GM12875 (cell line): ENCODE data around the gene STK11.

Experiments
- H3K4me3 ChIP-seq: one replicate; pipeline ENCODE4 v1.5.1; 2011; ENCODE audit warnings: low read depth, low read length, control low read depth
- TF ChIP-seq, protein P1 (sequence below): IDR thresholded peaks from 2 replicates; pipeline ENCODE4 v1.5.1; 2011; ENCODE audit warnings: low read depth, mild to moderate bottlenecking, control low read depth, inconsistent platforms, low read length, moderate library complexity, borderline replicate concordance; ENCODE audit not compliant: insufficient read depth

The STK11 gene

GRCh38 chr19:1235625-1236538, 30.3 kb downstream of the STK11 start:
- no peak overlapping the region for H3K4me3 ChIP-seq
- TF ChIP-seq, protein P1, sequence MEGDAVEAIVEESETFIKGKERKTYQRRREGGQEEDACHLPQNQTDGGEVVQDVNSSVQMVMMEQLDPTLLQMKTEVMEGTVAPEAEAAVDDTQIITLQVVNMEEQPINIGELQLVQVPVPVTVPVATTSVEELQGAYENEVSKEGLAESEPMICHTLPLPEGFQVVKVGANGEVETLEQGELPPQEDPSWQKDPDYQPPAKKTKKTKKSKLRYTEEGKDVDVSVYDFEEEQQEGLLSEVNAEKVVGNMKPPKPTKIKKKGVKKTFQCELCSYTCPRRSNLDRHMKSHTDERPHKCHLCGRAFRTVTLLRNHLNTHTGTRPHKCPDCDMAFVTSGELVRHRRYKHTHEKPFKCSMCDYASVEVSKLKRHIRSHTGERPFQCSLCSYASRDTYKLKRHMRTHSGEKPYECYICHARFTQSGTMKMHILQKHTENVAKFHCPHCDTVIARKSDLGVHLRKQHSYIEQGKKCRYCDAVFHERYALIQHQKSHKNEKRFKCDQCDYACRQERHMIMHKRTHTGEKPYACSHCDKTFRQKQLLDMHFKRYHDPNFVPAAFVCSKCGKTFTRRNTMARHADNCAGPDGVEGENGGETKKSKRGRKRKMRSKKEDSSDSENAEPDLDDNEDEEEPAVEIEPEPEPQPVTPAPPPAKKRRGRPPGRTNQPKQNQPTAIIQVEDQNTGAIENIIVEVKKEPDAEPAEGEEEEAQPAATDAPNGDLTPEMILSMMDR: no peak

DNA sequence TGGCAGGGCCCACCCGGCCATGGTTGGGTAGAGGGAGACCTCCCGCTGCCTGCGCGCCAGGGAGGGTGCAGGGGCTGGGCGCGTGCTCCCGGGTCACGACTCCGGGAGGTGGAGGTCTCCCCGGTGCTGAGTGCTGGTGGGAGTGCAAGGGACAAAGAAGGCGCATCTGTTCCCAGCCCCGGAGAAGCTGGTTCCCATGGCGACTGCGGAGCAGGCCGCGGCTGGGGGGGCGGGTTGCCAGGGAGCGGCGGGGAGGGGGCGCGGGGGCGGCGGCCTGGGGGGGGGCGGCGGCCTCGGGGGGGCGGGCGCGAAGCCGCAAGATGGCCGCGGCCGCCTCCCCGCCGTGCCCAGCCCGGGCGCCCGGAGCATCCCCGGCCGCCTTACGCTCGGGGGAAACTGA, 31.0 kb downstream of the STK11 start:
- H3K4me3 ChIP-seq: no peak overlapping the region
- TF ChIP-seq, protein P1: no peak

DNA sequence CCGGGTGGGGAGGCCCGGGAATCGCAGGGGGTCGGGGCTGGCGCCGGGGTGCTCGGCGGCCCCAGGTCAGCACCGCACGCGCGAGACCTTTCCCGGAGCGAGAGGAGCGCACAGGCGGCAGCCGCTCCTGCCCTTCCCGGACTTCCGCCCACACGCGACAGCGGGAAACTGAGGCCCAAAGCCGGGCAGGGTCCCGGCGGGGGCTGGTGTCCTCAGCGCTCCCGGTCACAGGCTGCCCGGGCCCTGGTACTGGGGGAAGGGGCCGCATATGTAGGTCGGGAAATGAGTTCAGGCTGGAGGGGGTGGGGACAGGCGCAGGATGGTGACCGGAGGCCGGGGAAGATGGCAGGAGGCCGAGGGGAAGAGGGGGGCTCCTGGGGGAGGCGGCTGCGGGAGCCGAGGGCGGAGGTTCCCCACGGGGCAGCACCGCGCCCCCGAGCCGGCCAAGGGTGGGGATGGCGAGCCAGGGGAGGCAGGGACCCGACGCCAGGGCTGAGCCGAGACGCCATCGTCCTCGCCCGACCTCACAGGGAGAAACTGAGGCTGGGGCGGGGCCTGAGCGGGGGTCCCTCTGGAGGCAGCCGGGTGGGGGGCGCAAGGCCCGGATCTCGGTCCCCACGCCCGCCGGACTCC, 31.6 kb downstream of the STK11 start:
- TF ChIP-seq, protein P1: no peak
- peak overlapping the region; percentile 41 for H3K4me3 ChIP-seq

DNA sequence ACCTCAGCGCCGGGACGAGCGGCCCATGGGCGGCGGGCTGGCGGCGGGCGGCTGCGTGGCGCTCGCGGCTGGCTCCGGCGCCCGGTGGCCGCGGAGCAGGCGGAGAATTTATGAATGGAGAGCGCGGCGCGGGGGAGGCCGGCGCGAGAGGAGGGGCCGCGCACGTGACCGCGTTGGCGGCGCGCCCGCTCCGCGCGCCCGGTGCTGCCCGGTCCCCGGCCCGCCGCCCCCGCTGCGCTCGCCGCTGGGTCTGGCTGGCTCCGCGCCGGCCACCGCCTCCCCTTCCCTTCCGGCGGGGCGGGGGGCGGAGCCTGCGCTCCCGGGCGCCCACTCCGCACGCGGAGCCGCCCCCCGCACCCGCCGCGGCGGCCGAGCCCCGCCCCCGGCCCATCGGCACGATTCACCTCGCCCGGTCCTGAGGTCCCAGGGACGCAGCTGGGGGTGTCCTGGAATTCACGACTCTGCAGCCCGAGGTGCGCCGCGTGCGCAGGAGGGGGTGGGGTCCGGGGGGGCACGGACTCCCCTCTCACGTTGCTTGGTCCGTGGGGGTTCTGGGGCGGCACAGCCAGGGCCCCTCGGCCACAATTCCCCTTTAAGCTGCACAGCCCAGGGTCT, 32.3 kb downstream of the STK11 start, which contains the start of gene CBARP:
TSS of gene CBARP (minus strand) at position 252 of the 615 bp plus-strand sequence. CDS start 1,905 bp downstream, outside the sequence.
- TF ChIP-seq, protein P1: no peak
- H3K4me3 ChIP-seq: peak within 1 kb of the TSS; percentile 41

- no peak overlapping the region for H3K4me3 ChIP-seq
- TF ChIP-seq, protein P1: no peak
These were observed 33.1 kb downstream of the STK11 start for GRCh38 chr19:1238369-1239303.

DNA sequence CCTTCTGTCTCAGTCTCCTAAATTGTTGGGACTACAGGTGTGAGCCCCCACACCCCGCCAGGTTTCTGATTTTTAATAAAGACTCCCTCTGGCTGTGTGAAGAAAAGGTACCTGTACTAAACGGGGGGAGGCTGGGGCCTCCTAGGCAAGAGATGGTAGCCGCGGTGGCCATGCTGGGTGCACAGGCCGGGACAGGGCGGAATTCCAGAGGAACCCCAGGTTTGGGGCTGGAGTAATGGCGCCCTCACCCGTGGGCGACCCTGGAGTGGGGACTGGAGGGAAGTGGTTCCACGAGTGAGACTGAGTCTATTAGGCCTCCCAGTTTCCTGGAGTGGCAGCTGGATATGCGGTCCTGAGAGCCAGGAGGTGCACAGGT, 33.8 kb downstream of the STK11 start:
- no peak overlapping the region for H3K4me3 ChIP-seq
- TF ChIP-seq, protein P1: no peak
